ENCODE data around the gene CENPP.

- TF ChIP-seq CTCF (IDR thresholded peaks at IDR 0.05; ENCODE audit: insufficient read depth, low read depth, low read length) (no peak), EZH2 (IDR thresholded peaks at IDR 0.05; ENCODE audit: insufficient read depth, low read length) (no peak)
These were observed 153.0 kb downstream of the CENPP start for GRCh38 chr9:92478783-92479182.

Data from astrocyte (in vitro differentiated cells and primary cell).